NCI-H187 treated with DMSO at 0.1 percent for 48 hours (cell line): ENCODE data around the gene PACRG.

Experiments
- DNase-seq: peaks from one replicate; lab custom pipeline; 2025; lab: John Stamatoyannopoulos, UW

PACRG gene

GRCh38 chr6:163010145-163010544 is 282.4 kb downstream of the PACRG start:
- no peak for DNase-seq

GRCh38 chr6:163014736-163015135 is 287.0 kb downstream of the PACRG start:
- DNase-seq: no peak

- no peak for DNase-seq
Measured at GRCh38 chr6:163017801-163018200, 290.0 kb downstream of the PACRG start.

GRCh38 chr6:163019926-163020325 is 292.2 kb downstream of the PACRG start:
- no peak for DNase-seq

- no peak for DNase-seq
Measured at GRCh38 chr6:163021054-163021453, 293.3 kb downstream of the PACRG start.

- no peak for DNase-seq
Measured at GRCh38 chr6:163023700-163024099, 295.9 kb downstream of the PACRG start.

GRCh38 chr6:163026893-163027292 is 299.1 kb downstream of the PACRG start:
- no peak for DNase-seq

GRCh38 chr6:163030980-163031379 is 303.2 kb downstream of the PACRG start:
- no peak for DNase-seq

- DNase-seq: no peak
Measured at GRCh38 chr6:163031931-163032330, 304.2 kb downstream of the PACRG start.

- no peak for DNase-seq
Measured at GRCh38 chr6:163036160-163036645, 308.4 kb downstream of the PACRG start.

GRCh38 chr6:163038317-163038716 is 310.5 kb downstream of the PACRG start:
- no peak for DNase-seq

- DNase-seq: no peak
Measured at GRCh38 chr6:163048345-163048744, 320.6 kb downstream of the PACRG start.

- DNase-seq: no peak
Measured at GRCh38 chr6:163053667-163054344, 326.0 kb downstream of the PACRG start.

GRCh38 chr6:163054641-163055040 is 326.9 kb downstream of the PACRG start:
- no peak for DNase-seq

- no peak for DNase-seq
Measured at GRCh38 chr6:163057260-163057659, 329.5 kb downstream of the PACRG start.

GRCh38 chr6:163062790-163063189 is 335.0 kb downstream of the PACRG start:
- no peak for DNase-seq

GRCh38 chr6:163063561-163063960 is 335.8 kb downstream of the PACRG start:
- DNase-seq: no peak

GRCh38 chr6:163064397-163064796 is 336.6 kb downstream of the PACRG start:
- no peak for DNase-seq

GRCh38 chr6:163066200-163066599 is 338.4 kb downstream of the PACRG start:
- DNase-seq: no peak

- no peak for DNase-seq
Measured at GRCh38 chr6:163077134-163077533, 349.4 kb downstream of the PACRG start.

- DNase-seq: no peak
Measured at GRCh38 chr6:163078712-163079111, 350.9 kb downstream of the PACRG start.

- DNase-seq: no peak
Measured at GRCh38 chr6:163080228-163080627, 352.5 kb downstream of the PACRG start.

GRCh38 chr6:163083141-163083540 is 355.4 kb downstream of the PACRG start:
- no peak for DNase-seq

- no peak for DNase-seq
Measured at GRCh38 chr6:163085426-163085825, 357.7 kb downstream of the PACRG start.
